GM21825 (cell line): ENCODE results near the gene STH.

ENCODE experiments used
- ATAC-seq: cut with Tn5 transposase; IDR thresholded peaks from one replicate; pipeline ENCODE4 v1.9.1; 2021; ENCODE audit warnings: mild to moderate bottlenecking, moderate library complexity; ENCODE audit not compliant: unreplicated experiment

The STH gene

DNA sequence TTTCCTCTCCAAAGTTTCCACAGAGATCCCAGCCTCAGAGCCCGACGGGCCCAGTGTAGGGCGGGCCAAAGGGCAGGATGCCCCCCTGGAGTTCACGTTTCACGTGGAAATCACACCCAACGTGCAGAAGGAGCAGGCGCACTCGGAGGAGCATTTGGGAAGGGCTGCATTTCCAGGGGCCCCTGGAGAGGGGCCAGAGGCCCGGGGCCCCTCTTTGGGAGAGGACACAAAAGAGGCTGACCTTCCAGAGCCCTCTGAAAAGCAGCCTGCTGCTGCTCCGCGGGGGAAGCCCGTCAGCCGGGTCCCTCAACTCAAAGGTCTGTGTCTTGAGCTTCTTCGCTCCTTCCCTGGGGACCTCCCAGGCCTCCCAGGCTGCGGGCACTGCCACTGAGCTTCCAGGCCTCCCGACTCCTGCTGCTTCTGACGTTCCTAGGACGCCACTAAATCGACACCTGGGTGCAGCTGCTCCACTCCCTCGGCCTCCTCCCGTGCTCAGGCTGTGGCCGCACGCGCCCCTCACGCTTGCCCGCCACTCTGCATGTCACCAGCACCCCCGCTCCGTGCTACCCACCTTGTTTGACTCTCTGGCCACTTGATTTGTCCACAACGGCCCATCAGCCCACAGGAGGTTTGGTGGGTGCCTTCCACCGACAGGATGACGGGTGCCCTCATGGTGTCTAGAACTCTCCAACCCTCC lies 15.3 kb upstream of the STH start:
- no peak for ATAC-seq

DNA sequence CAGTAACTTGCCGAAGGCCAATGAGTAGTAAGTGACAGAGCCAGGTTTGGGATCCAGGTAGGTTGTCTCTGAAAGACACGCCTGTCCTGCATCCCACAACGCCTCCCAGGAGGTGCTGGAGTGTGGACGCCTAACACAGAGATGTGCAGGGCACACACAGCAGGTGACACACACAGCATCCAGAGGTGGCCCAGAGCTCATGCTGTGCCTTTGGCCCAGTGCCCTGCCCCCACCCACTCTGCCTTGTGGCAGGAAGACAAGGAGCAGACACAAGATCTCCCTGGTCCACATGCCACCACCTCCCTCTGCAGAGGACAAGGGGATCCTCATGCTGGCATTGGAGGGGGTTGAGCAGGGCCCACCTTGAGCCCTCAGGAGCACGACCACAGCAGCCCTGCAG lies 14.7 kb upstream of the STH start:
- ATAC-seq = no peak

DNA sequence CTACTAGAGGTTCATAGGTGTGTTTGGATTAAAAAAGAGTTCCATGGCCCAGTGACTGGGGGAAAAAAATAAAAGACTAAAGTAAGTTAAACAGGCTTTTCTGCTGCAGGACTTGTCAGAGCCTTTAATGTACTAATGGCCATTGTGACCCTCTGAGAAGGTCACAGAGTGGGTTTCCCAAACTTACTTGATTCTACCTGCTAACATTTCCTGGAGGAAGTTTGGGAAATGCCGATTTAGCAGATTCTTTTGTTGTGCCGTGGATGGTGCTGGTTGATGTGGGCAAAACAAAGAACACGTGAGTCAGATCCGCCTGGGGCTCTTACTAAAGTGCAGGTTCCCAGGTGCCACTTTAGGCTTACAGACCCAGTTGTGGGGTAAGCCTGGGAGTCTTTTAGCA lies 13.6 kb upstream of the STH start:
- ATAC-seq = no peak

DNA sequence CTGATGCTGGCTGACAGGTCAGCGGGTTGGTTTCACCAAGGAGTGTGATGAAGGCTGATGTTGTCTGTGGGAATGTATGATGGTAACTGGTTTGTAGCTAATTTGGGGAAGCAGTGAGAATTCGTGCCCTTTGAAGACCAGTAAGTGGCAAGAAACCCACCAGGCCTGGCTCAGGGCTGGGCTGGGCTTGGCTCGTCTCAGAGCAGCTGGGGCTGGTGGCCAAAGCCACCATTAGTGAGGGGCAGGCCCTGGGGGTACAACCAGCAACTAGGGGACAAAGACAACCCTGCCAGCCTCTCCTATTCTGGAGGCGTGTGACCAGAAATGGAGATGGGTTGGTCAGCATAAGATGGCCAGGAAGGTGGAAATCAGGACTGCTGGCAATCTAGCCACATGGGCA lies 13.0 kb upstream of the STH start:
- no peak for ATAC-seq

DNA sequence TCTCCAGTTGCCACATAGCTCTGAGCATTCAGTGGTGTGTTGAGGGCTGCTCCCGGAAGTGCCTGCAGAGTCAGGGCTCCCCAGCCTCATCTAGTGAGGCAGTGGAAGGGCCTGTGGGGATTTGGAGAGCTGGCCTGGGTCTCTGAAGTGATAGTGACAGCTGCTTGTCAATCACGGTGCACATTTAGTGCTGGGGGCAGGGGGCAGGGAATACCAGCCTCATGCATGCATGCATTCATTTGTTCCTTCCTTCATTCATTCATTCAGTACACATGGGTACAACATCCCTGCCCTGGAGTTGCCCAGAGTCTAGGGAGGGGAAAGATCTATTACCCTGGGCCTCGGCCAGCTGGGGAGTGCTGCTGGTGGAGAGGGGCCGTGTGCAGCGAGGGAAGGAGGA lies 11.3 kb upstream of the STH start:
- no peak for ATAC-seq

DNA sequence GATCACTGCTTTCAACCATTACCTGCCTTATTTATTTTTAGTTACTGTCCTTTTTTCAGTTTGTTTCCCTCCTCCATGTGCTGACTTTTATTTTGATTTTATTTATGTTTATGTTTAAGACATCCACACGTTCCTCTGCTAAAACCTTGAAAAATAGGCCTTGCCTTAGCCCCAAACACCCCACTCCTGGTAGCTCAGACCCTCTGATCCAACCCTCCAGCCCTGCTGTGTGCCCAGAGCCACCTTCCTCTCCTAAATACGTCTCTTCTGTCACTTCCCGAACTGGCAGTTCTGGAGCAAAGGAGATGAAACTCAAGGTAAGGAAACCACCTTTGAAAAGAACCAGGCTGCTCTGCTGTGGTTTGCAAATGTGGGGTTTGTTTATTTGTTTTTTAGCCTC lies 9.3 kb upstream of the STH start:
- no peak for ATAC-seq

DNA sequence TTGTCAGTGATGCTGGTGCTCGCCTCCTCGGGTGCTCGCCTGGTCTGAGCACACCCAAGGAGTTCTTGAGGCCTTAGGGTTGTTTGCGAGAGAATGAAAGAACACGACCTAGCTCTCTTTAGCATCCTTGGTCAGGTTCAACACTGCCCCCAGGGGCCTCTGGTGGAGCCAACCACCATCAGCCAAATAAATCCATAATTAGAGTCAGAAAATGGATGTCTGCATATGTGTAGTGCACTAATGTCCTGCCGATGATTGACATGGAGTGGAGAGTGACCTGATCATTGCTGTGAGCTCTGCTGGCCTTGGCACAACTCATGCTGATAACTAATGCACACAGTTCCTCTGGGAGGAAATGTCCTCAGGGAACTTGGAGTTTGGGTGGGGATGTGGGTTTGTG lies 8.2 kb upstream of the STH start:
- no peak for ATAC-seq

DNA sequence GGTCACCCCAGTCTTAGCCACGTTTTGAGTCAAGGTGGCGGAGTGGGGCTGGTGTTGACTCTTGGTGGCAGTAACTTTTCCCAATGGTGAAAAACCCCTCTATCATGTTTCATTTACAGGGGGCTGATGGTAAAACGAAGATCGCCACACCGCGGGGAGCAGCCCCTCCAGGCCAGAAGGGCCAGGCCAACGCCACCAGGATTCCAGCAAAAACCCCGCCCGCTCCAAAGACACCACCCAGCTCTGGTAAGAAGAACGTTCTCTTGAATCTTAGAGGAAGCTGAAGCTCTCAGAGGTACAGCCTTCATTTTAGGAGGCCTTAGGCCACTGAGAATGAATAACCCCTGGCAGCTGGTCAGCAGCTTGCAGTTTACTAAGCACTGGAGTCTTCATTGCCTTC lies 7.7 kb upstream of the STH start:
- ATAC-seq = no peak

DNA sequence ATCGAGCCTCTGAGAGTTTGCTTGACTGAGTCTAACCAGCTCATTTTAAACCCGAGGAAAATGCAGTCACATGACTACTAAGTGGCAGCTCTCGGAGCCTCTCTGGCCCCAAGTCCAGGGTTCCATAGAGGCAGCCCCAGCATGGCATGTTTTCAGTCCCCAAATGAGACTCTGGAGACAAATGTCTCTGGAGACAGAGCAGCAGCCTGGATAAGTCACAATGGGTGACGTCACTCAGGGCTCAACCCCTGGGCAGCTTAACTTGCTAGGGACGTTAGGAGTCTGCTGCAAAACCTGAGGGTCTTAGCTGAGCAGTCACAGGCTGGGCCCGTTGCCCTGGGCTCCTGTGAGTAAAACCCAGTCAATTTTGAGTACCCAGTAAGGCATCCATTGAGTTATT lies 6.9 kb upstream of the STH start:
- ATAC-seq = no peak

DNA sequence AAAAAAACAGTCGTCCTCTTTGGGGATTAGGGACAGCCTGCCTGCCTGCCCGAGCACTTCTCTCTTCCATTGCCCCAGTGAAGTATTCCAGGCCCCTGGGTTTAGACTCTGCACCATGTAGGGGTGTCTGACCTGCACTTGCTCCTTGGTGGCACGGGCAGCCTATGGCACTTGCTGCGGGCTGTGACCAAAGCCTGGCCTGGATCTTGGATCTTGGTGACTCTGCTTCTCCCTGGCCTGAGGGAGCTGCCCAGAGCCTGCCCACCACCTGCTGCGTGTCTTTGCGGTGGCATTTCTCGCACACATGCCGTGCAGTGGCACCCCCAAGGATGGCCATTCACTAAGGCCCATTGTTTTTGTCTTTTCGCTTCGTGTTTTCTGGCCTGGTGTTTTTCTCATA lies 6.1 kb upstream of the STH start:
- ATAC-seq = no peak

DNA sequence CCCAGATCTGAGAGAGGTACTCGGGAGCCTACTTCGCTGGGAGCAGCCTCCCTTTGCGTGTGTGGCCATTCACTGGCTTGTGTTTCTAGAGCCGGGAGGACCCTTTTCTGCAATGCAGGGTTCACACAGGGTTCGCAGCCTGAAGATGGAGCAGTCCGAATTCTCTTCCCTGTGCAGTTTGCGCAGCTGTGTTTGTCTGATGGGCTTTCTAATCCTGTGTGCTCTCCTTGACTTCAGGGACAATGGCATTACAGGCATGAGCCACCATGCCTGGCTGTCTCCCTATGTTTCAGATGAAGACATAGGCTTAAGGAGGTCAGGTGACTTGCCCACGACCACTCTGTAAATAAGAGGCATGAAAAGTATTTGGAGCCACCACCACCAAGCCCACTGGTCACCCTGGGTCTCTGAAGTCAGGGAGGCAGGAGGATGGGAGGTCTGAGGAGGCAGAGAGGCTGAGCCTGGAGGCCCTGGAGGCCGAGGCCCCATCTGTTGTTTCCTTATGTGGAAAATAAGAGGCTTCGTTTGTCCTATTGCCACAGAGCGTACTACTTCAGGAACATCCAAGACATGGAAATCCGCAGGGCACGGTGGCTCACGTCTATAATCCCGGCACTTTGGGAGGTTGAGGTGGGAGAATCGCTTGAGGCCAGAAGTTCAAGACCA lies 5.0 kb upstream of the STH start:
- no peak for ATAC-seq

DNA sequence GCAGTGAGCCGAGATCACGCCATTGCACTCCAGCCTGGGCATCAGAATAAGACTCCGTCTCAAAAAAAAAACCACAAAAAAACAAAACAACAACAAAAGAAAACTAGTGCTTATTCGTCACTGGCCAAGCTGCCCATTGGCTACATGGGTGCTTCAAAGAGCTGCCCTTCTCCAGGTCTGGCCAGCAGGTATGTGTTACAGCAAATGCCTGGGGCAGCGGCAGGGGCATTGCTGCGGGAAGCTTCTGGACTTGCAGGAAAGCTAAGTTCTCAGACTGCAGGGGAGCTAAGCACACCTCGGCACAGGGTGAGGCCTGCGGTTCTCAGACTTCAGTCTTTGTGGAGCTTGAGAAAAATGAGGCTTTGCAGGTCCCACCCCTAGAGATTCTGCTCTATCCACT lies 4.1 kb upstream of the STH start:
- ATAC-seq = no peak

DNA sequence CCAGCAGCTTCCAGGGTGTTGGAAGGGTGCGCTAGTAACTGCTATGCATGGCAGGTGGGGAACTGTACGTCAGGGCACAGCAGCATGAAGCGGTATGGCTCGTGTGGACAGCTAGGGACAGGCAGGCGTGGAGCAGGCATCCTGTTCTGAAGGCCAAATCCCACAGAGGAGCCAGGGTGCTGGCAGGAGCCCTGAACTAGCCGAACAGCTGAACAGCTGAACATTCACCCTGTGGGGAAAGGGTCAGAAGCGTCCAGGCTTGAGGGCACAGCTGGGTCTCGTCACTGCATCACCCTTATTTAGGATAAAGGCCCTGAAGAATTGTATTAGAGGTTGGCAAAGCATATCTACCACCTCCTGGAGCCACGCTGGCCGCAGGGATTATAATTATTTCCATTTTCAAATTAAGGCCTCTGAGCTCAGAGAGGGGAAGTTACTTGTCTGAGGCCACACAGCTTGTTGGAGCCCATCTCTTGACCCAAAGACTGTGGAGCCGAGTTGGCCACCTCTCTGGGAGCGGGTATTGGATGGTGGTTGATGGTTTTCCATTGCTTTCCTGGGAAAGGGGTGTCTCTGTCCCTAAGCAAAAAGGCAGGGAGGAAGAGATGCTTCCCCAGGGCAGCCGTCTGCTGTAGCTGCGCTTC lies 3.3 kb upstream of the STH start:
- no peak for ATAC-seq

DNA sequence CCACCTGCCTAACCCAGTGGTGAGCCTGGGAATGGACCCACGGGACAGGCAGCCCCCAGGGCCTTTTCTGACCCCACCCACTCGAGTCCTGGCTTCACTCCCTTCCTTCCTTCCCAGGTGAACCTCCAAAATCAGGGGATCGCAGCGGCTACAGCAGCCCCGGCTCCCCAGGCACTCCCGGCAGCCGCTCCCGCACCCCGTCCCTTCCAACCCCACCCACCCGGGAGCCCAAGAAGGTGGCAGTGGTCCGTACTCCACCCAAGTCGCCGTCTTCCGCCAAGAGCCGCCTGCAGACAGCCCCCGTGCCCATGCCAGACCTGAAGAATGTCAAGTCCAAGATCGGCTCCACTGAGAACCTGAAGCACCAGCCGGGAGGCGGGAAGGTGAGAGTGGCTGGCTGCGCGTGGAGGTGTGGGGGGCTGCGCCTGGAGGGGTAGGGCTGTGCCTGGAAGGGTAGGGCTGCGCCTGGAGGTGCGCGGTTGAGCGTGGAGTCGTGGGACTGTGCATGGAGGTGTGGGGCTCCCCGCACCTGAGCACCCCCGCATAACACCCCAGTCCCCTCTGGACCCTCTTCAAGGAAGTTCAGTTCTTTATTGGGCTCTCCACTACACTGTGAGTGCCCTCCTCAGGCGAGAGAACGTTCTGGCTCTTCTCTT lies 2.6 kb upstream of the STH start:
- no peak for ATAC-seq

DNA sequence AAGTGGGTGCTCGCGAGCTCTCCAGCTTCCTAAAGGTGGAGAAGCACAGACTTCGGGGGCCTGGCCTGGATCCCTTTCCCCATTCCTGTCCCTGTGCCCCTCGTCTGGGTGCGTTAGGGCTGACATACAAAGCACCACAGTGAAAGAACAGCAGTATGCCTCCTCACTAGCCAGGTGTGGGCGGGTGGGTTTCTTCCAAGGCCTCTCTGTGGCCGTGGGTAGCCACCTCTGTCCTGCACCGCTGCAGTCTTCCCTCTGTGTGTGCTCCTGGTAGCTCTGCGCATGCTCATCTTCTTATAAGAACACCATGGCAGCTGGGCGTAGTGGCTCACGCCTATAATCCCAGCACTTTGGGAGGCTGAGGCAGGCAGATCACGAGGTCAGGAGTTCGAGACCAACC lies 1.9 kb upstream of the STH start:
- ATAC-seq = no peak

DNA sequence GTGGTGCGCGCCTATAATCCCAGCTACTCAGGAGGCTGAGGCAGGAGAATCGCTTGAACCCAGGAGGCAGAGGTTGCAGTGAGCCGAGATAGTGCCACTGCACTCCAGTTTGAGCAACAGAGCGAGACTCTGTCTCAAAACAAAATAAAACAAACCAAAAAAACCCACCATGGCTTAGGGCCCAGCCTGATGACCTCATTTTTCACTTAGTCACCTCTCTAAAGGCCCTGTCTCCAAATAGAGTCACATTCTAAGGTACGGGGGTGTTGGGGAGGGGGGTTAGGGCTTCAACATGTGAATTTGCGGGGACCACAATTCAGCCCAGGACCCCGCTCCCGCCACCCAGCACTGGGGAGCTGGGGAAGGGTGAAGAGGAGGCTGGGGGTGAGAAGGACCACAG lies 1.4 kb upstream of the STH start:
- no peak for ATAC-seq

DNA sequence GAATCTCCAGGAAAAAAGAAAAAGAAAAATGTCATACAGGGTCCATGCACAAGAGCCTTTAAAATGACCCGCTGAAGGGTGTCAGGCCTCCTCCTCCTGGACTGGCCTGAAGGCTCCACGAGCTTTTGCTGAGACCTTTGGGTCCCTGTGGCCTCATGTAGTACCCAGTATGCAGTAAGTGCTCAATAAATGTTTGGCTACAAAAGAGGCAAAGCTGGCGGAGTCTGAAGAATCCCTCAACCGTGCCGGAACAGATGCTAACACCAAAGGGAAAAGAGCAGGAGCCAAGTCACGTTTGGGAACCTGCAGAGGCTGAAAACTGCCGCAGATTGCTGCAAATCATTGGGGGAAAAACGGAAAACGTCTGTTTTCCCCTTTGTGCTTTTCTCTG lies 845 bp downstream of the STH start:
- ATAC-seq = no peak

DNA sequence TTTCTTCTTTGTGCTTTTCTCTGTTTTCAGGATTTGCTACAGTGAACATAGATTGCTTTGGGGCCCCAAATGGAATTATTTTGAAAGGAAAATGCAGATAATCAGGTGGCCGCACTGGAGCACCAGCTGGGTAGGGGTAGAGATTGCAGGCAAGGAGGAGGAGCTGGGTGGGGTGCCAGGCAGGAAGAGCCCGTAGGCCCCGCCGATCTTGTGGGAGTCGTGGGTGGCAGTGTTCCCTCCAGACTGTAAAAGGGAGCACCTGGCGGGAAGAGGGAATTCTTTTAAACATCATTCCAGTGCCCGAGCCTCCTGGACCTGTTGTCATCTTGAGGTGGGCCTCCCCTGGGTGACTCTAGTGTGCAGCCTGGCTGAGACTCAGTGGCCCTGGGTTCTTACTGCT lies 1.2 kb downstream of the STH start:
- no peak for ATAC-seq

DNA sequence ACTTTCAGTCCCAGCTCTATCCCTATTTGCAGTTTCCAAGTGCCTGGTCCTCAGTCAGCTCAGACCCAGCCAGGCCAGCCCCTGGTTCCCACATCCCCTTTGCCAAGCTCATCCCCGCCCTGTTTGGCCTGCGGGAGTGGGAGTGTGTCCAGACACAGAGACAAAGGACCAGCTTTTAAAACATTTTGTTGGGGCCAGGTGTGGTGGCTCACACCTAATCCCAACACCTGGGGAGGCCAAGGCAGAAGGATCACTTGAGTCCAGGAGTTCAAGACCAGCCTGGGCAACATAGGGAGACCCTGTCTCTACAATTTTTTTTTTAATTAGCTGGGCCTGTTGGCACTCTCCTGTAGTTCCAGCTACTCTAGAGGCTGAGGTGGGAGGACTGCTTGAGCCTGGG lies 1.7 kb downstream of the STH start:
- ATAC-seq = no peak

DNA sequence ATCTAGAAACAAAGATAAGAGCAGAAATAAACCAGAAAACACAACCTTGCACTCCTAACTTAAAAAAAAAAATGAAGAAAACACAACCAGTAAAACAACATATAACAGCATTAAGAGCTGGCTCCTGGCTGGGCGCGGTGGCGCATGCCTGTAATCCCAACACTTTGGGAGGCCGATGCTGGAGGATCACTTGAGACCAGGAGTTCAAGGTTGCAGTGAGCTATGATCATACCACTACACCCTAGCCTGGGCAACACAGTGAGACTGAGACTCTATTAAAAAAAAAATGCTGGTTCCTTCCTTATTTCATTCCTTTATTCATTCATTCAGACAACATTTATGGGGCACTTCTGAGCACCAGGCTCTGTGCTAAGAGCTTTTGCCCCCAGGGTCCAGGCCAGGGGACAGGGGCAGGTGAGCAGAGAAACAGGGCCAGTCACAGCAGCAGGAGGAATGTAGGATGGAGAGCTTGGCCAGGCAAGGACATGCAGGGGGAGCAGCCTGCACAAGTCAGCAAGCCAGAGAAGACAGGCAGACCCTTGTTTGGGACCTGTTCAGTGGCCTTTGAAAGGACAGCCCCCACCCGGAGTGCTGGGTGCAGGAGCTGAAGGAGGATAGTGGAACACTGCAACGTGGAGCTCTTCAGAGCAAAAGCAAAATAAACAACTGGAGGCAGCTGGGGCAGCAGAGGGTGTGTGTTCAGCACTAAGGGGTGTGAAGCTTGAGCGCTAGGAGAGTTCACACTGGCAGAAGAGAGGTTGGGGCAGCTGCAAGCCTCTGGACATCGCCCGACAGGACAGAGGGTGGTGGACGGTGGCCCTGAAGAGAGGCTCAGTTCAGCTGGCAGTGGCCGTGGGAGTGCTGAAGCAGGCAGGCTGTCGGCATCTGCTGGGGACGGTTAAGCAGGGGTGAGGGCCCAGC lies 2.6 kb downstream of the STH start:
- no peak for ATAC-seq
